Spinal cord (tissue), 10 donors: ENCODE measurements around the gene MARF1. TPM values are rescaled to one million over a fixed set of nuclear protein-coding genes. Genes with fewer than 3 reads are reported as not detected.
"Not testable (repeated sequence)": the region's sequence is repeated elsewhere in the genome, so short reads cannot be mapped to it uniquely, and the experiment has no call there.

Source experiments
- DNase-seq, 6 donors: peaks; one replicate each; pipeline versions ENCODE4 v3.0.0 to v3.0.0-alpha.2; 2013 to 2015; ENCODE audit warnings: low spot score in 6 of 6, low read depth in 4 of 6
- H3K27ac ChIP-seq: one replicate; pipeline ENCODE4 v1.5.1; 2013; ENCODE audit warnings: low read depth, low read length, control low read depth
- H3K27me3 ChIP-seq: one replicate; pipeline ENCODE4 v1.6.1; 2013; ENCODE audit warnings: low read length; ENCODE audit not compliant: control insufficient read depth, insufficient read depth
- H3K36me3 ChIP-seq: one replicate; pipeline ENCODE4 v1.6.1; 2013; ENCODE audit warnings: low read length; ENCODE audit not compliant: control insufficient read depth, insufficient read depth
- H3K4me1 ChIP-seq: one replicate; pipeline ENCODE4 v1.6.1; 2013; ENCODE audit warnings: low read length; ENCODE audit not compliant: control insufficient read depth, insufficient read depth
- H3K4me3 ChIP-seq: one replicate; pipeline ENCODE4 v1.5.1; 2013; ENCODE audit warnings: low read depth, low read length, control low read depth
- H3K9me3 ChIP-seq: one replicate; pipeline ENCODE4 v1.6.1; 2013; ENCODE audit warnings: low read length; ENCODE audit not compliant: control insufficient read depth, insufficient read depth
- WGBS: methylation state at CpG from one replicate; pipeline ENCODE4 v1.1.5; 2013; ENCODE audit warnings: missing lambda C conversion rate; ENCODE audit not compliant: insufficient coverage; 5-methylcytosine and 5-hydroxymethylcytosine counted together
- polyA plus RNA-seq, 2 donors: library from polyadenylated mRNA; unstranded; fragments of 120-200 nt; gene quantifications; one replicate each; pipeline ENCODE4 v1.2.1, GENCODE V29; 2013; ENCODE audit not compliant: insufficient read length in 2 of 2
- total RNA-seq, 2 donors: library from RNA; depleted of rRNA in 1 of 2; stranded (reverse); fragments of 120-200 nt in 1 of 2; fragments of >200 nt in 1 of 2; gene quantifications; one replicate each; pipeline versions ENCODE4 v1.2.3 to v1.2.4, GENCODE V29; 2013 to 2014
- donor health status: healthy.

Gene MARF1
- total and polyA plus RNA-seq, 4 donors = 21.8 to 41.8 (median 33.2) TPM

- DNase-seq = no peak
- H3K27ac ChIP-seq = no peak overlapping the region
- H3K36me3 ChIP-seq = peaks cover 61% of the 10 kb centered on the region
- no peaks in the 10 kb centered on the region for H3K4me1 ChIP-seq
- 100% methylated on average over 2 of the region's 4 CpGs for WGBS
- no peaks in the 10 kb centered on the region for H3K27me3 ChIP-seq
- no peak overlapping the region for H3K4me3 ChIP-seq
- H3K9me3 ChIP-seq = no peaks in the 10 kb centered on the region
Observed at GRCh38 chr16:15613676-15614075, 29.3 kb downstream of the MARF1 start.

- H3K9me3 ChIP-seq = no peaks in the 10 kb centered on the region
- no peak overlapping the region for H3K4me3 ChIP-seq
- H3K27ac ChIP-seq = no peak overlapping the region
- DNase-seq = no peak
- peaks cover 62% of the 10 kb centered on the region for H3K36me3 ChIP-seq
- no peaks in the 10 kb centered on the region for H3K4me1 ChIP-seq
- whole genome bisulfite sequencing = no CpG with 5 or more reads among the region's 7 CpGs
- no peaks in the 10 kb centered on the region for H3K27me3 ChIP-seq
Observed at GRCh38 chr16:15611610-15612009, 31.3 kb downstream of the MARF1 start.

- no peaks in the 10 kb centered on the region for H3K9me3 ChIP-seq
- H3K4me3 ChIP-seq = no peak overlapping the region
- H3K4me1 ChIP-seq = no peaks in the 10 kb centered on the region
- no peaks in the 10 kb centered on the region for H3K27me3 ChIP-seq
- whole genome bisulfite sequencing = 95% methylated on average over 9 of the region's 10 CpGs
- no peak overlapping the region for H3K27ac ChIP-seq
- peaks cover 70% of the 10 kb centered on the region for H3K36me3 ChIP-seq
- no peak for DNase-seq
Observed at GRCh38 chr16:15610369-15610871, 32.5 kb downstream of the MARF1 start.

- Histone ChIP-seq H3K4me3 (no peak overlapping the region), H3K36me3 (peaks cover 69% of the 10 kb centered on the region), H3K9me3 (no peaks in the 10 kb centered on the region), H3K4me1 (peaks cover 3% of the 10 kb centered on the region), H3K27ac (no peak overlapping the region), H3K27me3 (no peaks in the 10 kb centered on the region)
- 100% methylated on average over 2 of the region's 6 CpGs for WGBS
- no peak for DNase-seq
Observed at GRCh38 chr16:15609286-15609649, 33.7 kb downstream of the MARF1 start.

- WGBS = 92% methylated on average over 6 of the region's 19 CpGs
- peaks cover 69% of the 10 kb centered on the region for H3K36me3 ChIP-seq
- H3K9me3 ChIP-seq = no peaks in the 10 kb centered on the region
- H3K4me3 ChIP-seq = no peak overlapping the region
- H3K4me1 ChIP-seq = peaks cover 3% of the 10 kb centered on the region
- no peaks in the 10 kb centered on the region for H3K27me3 ChIP-seq
- DNase-seq = no peak
- H3K27ac ChIP-seq = no peak overlapping the region
Observed at GRCh38 chr16:15608398-15609285, 34.3 kb downstream of the MARF1 start.

GRCh38 chr16:15607700-15608396 is 35.1 kb downstream of the MARF1 start:
- Histone ChIP-seq H3K4me3 (no peak overlapping the region), H3K9me3 (no peaks in the 10 kb centered on the region), H3K27me3 (no peaks in the 10 kb centered on the region), H3K36me3 (peaks cover 66% of the 10 kb centered on the region), H3K27ac (no peak overlapping the region), H3K4me1 (peaks cover 3% of the 10 kb centered on the region)
- 84% methylated on average over 3 of the region's 13 CpGs for whole genome bisulfite sequencing
- DNase-seq = no peak

GRCh38 chr16:15607221-15607699 is 35.7 kb downstream of the MARF1 start:
- peaks cover 66% of the 10 kb centered on the region for H3K36me3 ChIP-seq
- H3K27me3 ChIP-seq, H3K4me3 ChIP-seq, H3K9me3 ChIP-seq, H3K4me1 ChIP-seq, DNase-seq, H3K27ac ChIP-seq: not testable (repeated sequence)
- WGBS = 93% methylated on average over 5 of the region's 12 CpGs

- H3K27me3 ChIP-seq = no peaks in the 10 kb centered on the region
- peaks cover 68% of the 10 kb centered on the region for H3K36me3 ChIP-seq
- 91% methylated on average over 5 of the region's 5 CpGs for WGBS
- no peaks in the 10 kb centered on the region for H3K9me3 ChIP-seq
- H3K4me1 ChIP-seq = peaks cover 3% of the 10 kb centered on the region
- DNase-seq = no peak
- no peak overlapping the region for H3K27ac ChIP-seq
- no peak overlapping the region for H3K4me3 ChIP-seq
Observed at GRCh38 chr16:15606518-15607220, 36.3 kb downstream of the MARF1 start.

GRCh38 chr16:15605839-15606517 is 37.0 kb downstream of the MARF1 start:
- 95% methylated on average over 13 of the region's 13 CpGs for WGBS
- no peak overlapping the region for H3K27ac ChIP-seq
- peaks cover 69% of the 10 kb centered on the region for H3K36me3 ChIP-seq
- H3K27me3 ChIP-seq = no peaks in the 10 kb centered on the region
- DNase-seq = no peak
- H3K4me3 ChIP-seq = no peak overlapping the region
- H3K9me3 ChIP-seq = no peaks in the 10 kb centered on the region
- H3K4me1 ChIP-seq = peaks cover 3% of the 10 kb centered on the region
